PC-9 (cell line): Measurements from ENCODE around the gene IGLL5.

Experiments used
- EZH2 ChIP-seq: fragments of 200-600 bp; sonication (generic); IDR thresholded peaks from 2 replicates; pipeline ENCODE4 v1.8.0; 2017; ENCODE audit warnings: antibody characterized with exemption, low read depth
- TF ChIP-seq, protein P1 (sequence below): fragments of 200-600 bp; sonication (generic); conservative IDR thresholded peaks from 2 replicates; pipeline ENCODE4 v1.6.1; 2017; ENCODE audit warnings: mixed run types, antibody characterized with exemption, mild to moderate bottlenecking, moderate library complexity

DNA sequence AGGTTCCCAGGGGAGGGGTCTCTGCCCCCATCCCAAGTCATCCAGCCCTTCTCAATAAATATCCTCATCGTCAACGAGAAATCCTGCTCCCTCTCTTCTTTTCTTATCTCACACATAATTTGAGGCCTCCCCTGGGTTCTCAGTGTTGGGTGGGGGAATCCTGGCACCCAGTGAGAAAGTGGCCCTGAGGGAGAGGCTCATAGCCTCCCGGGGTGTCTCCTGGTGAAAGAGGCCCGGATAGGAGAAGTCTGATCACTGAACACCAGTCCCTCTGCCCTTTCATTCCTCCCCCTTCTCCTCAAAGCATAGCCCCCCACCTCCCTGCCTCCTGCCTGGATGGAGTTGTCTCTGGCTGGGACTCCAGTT lies 35.3 kb downstream of the IGLL5 start:
- TF ChIP-seq EZH2: no peak
- TF ChIP-seq, protein P1, sequence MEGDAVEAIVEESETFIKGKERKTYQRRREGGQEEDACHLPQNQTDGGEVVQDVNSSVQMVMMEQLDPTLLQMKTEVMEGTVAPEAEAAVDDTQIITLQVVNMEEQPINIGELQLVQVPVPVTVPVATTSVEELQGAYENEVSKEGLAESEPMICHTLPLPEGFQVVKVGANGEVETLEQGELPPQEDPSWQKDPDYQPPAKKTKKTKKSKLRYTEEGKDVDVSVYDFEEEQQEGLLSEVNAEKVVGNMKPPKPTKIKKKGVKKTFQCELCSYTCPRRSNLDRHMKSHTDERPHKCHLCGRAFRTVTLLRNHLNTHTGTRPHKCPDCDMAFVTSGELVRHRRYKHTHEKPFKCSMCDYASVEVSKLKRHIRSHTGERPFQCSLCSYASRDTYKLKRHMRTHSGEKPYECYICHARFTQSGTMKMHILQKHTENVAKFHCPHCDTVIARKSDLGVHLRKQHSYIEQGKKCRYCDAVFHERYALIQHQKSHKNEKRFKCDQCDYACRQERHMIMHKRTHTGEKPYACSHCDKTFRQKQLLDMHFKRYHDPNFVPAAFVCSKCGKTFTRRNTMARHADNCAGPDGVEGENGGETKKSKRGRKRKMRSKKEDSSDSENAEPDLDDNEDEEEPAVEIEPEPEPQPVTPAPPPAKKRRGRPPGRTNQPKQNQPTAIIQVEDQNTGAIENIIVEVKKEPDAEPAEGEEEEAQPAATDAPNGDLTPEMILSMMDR: no peak
